SK-N-SH treated with all-trans-retinoic acid at 6 μM for 48 hours (cell line): Measurements from ENCODE around the gene EXOC3L2.

Experiments
- ATAC-seq: fragments of 200-7000 bp; cut with Tn5 transposase; 3 replicates; pipeline ENCODE4 v1.9.1; 2020; ENCODE audit warnings: mild to moderate bottlenecking, moderate library complexity
- ARNTL ChIP-seq: fragments of 450-650 bp; formaldehyde crosslinking; IDR thresholded peaks from 2 replicates; pipeline ENCODE4 v1.5.0; 2020; ENCODE audit warnings: low read depth, mild to moderate bottlenecking, moderate library complexity, borderline replicate concordance
- BACH2 ChIP-seq: fragments of 250-450 bp; sonication (Bioruptor Pico); IDR thresholded peaks from 2 replicates; pipeline ENCODE4 v1.9.0; 2021; ENCODE audit warnings: mild to moderate bottlenecking, borderline replicate concordance
- CREB5 ChIP-seq: fragments of 250-450 bp; sonication (Bioruptor Pico); IDR thresholded peaks from 2 replicates; pipeline ENCODE4 v1.5.1; 2020; ENCODE audit warnings: low read depth, mild to moderate bottlenecking, moderate library complexity
- CSDC2 ChIP-seq: fragments of 250-450 bp; sonication (Bioruptor Pico); IDR thresholded peaks from 2 replicates; pipeline ENCODE4 v1.5.0; 2020; ENCODE audit warnings: mild to moderate bottlenecking, moderate library complexity
- ESRRG ChIP-seq: fragments of 250-450 bp; sonication (Bioruptor Pico); IDR thresholded peaks from 2 replicates; pipeline ENCODE4 v1.6.1; 2021; ENCODE audit warnings: mild to moderate bottlenecking
- GLIS3 ChIP-seq: fragments of 250-450 bp; sonication (Bioruptor Pico); IDR thresholded peaks from 2 replicates; pipeline ENCODE4 v1.5.0; 2020; ENCODE audit warnings: mild to moderate bottlenecking, moderate library complexity
- ISL1 ChIP-seq: fragments of 250-450 bp; sonication (Bioruptor Pico); IDR thresholded peaks from 2 replicates; pipeline ENCODE4 v2.1.2; 2022; ENCODE audit warnings: mild to moderate bottlenecking, moderate library complexity
- OSR1 ChIP-seq: fragments of 250-450 bp; sonication (Bioruptor Pico); IDR thresholded peaks from 2 replicates; pipeline ENCODE4 v1.8.0; 2022; ENCODE audit warnings: moderate library complexity, mild to moderate bottlenecking, inconsistent platforms
- PATZ1 ChIP-seq: fragments of 250-450 bp; sonication (Bioruptor Pico); IDR thresholded peaks from 2 replicates; pipeline ENCODE4 v1.8.0; 2020; ENCODE audit warnings: mild to moderate bottlenecking, moderate library complexity, borderline replicate concordance
- PPARA ChIP-seq: fragments of 250-450 bp; sonication (Bioruptor Pico); IDR thresholded peaks from 2 replicates; pipeline ENCODE4 v1.5.0; 2020; ENCODE audit warnings: mild to moderate bottlenecking, borderline replicate concordance
- RARB ChIP-seq: fragments of 250-450 bp; sonication (Bioruptor Pico); IDR thresholded peaks from 2 replicates; pipeline ENCODE4 v1.8.0; 2021; ENCODE audit warnings: mild to moderate bottlenecking, moderate library complexity
- SNAI2 ChIP-seq: fragments of 250-450 bp; sonication (Bioruptor Pico); IDR thresholded peaks from 2 replicates; pipeline ENCODE4 v1.5.0; 2020; ENCODE audit warnings: mild to moderate bottlenecking, moderate library complexity
- TCF4 ChIP-seq: fragments of 250-450 bp; sonication (Bioruptor Pico); IDR thresholded peaks from 2 replicates; pipeline ENCODE4 v1.8.0; 2021; ENCODE audit warnings: mild to moderate bottlenecking, moderate library complexity, borderline replicate concordance
- ZFP3 ChIP-seq: fragments of 250-450 bp; sonication (Bioruptor Pico); IDR thresholded peaks from 2 replicates; pipeline ENCODE4 v1.5.0; 2020; ENCODE audit warnings: mild to moderate bottlenecking, moderate library complexity
- ZNF565 ChIP-seq: fragments of 450-650 bp; formaldehyde crosslinking; conservative IDR thresholded peaks from 2 replicates; pipeline ENCODE4 v1.5.0; 2020; ENCODE audit warnings: low read depth, mild to moderate bottlenecking, moderate library complexity
- ZNF8 ChIP-seq: fragments of 450-650 bp; formaldehyde crosslinking; IDR thresholded peaks from 2 replicates; pipeline ENCODE4 v1.5.0; 2020; ENCODE audit warnings: mild to moderate bottlenecking, moderate library complexity

EXOC3L2 gene

GRCh38 chr19:45163751-45164460, 81.3 kb downstream of the EXOC3L2 start (continued):
- TF ChIP-seq PATZ1 (CRISPR knock-in tag) = no peak

GRCh38 chr19:45163156-45163555, 82.1 kb downstream of the EXOC3L2 start:
- TF ChIP-seq CREB5 (CRISPR knock-in tag) (no peak), ARNTL (CRISPR knock-in tag) (no peak), ESRRG (CRISPR knock-in tag) (no peak), BACH2 (no peak)
- ATAC-seq = no peak

GRCh38 chr19:45162608-45163143, 82.5 kb downstream of the EXOC3L2 start:
- no peak for ATAC-seq
- TF ChIP-seq BACH2 (no peak), OSR1 (CRISPR knock-in tag) (no peak), TCF4 (CRISPR knock-in tag) (no peak), ZFP3 (no peak), CSDC2 (CRISPR knock-in tag) (no peak), ESRRG (CRISPR knock-in tag) (no peak), PPARA (CRISPR knock-in tag) (no peak), SNAI2 (CRISPR knock-in tag) (no peak), RARB (CRISPR knock-in tag) (no peak), ZNF8 (CRISPR knock-in tag) (no peak), ISL1 (no peak), ZNF565 (CRISPR knock-in tag) (no peak), GLIS3 (CRISPR knock-in tag) (no peak)
